ENCODE results near the gene GTPBP2. TPM values are rescaled to one million over a fixed set of nuclear protein-coding genes. Genes with fewer than 3 reads are reported as not detected.
"Not testable (repeated sequence)": the region's sequence is repeated elsewhere in the genome, so short reads cannot be mapped to it uniquely, and the experiment has no call there.

GTPBP2 gene
- total RNA-seq, 1 experiment from 2014 or later, result 144 TPM

- DNase-seq (ENCODE audit: extremely low read depth, low read depth), result not testable (repeated sequence)
Measured at GRCh38 chr6:43662948-43663347, 33.9 kb upstream of the GTPBP2 start.

DNA sequence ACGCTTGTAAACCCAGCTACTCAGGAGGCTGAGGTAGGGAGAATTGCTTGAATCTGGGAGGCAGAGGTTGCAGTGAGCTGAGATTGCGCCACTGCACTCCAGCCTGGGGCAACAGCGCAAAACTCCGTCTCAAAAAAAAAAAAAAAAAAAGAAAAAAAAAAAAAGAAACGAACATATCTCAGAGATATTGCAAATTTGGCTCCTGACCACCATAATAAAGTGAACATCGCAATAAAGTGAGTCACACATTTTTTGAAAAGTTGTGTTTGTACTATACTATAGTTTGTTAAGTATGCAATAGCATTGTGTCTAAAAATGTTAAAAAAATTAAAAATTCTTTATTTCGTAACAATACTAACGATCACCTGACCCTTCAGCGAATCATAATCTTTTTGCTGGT lies 29.1 kb upstream of the GTPBP2 start:
- DNase-seq (ENCODE audit: extremely low read depth, low read depth), result no peak

DNA sequence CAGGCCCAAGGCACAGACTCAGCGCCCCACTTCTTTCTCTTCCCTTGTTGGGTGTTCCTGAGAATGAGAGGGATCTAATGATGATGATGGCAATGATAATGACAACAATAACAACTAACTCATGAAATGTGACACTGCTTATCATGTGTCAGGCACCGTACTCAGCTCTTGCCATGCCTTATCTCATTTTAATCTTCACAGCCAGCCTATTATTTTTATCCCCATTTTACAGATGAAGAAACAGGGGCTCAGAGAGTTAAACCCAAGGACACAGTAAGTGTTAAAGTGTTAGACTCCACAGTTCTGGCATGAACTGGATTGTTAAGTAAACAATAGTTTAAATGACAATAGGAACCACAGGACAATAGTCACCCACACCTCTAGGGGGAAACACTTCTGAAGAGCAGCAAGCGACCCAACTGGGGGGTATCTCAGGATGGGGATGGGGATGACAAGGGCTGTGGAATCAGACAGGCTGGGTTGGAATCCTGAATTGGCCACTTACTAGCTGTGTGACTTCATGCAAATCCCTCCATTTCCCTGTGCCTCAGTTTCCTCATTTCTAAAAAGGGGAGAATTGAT lies 28.2 kb upstream of the GTPBP2 start:
- DNase-seq (ENCODE audit: extremely low read depth, low read depth), result no peak

DNA sequence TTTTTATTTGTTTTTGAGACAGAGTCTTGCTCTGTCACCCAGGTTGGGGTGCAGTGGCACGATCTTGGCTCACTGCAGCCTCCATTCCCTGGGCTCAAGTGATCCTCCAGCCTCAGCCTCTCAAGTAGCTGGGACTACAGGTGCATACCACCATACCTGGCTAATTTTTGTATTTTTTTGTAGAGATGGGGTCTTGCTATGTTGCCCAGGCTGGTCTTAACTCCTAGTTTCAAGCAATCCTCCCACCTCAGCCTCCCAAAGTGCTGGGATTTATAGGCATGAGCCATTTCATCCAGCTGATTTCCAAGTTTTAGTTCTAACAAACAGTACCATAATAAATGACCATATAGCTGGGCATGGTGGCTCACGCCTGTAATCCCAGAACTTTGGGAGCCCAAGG lies 23.8 kb upstream of the GTPBP2 start:
- not testable (repeated sequence) for DNase-seq (ENCODE audit: extremely low read depth, low read depth)

GRCh38 chr6:43648248-43648647 lies 19.2 kb upstream of the GTPBP2 start:
- no peak for DNase-seq (ENCODE audit: extremely low read depth, low read depth)

DNA sequence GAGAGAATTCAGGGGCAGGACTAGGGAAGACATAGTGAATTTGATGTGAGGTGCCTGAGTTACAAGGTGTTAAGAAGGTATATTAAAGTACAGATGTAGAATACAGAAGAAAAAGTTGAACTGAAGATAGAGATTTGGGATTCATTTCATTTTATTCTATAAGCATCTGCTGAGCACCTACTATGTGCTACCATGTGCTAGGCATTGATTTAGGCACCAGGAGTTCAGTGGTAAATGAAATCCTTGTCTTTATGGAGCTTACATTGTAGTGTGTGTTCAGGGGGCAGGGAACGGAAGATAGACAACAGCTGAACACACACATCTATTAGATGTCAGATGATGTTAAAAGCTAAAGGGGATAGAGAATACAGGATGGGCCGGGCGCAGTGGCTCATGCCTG lies 18.5 kb upstream of the GTPBP2 start:
- DNase-seq (ENCODE audit: extremely low read depth, low read depth), result no peak

DNA sequence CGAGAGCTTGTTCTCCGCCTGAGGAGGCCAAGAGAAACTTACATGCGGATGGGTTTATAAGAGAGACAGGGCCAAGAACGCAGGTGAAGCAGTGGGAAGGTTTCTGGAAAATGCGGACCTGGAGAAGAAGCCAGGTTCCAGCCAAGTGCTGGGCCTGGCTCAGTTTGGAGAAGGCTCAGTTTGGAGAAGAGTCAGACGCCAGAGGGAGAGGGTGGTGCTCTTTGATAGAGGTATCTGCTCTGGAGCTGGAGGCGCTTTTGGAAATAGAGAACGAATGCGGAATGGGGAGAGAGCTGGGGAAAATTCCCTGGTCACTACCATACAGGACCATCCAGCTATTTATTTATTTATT lies 16.5 kb upstream of the GTPBP2 start:
- DNase-seq (ENCODE audit: extremely low read depth, low read depth), result no peak

- DNase-seq (ENCODE audit: extremely low read depth, low read depth), result no peak
Measured at GRCh38 chr6:43644940-43645612, 16.0 kb upstream of the GTPBP2 start, which contains the start of gene RSPH9. Gene RSPH9 (plus strand): TSS chr6:43645036. CDS start chr6:43645099, 63 bp downstream.

GRCh38 chr6:43639984-43640800 lies 11.1 kb upstream of the GTPBP2 start:
- DNase-seq (ENCODE audit: extremely low read depth, low read depth), result no peak

DNA sequence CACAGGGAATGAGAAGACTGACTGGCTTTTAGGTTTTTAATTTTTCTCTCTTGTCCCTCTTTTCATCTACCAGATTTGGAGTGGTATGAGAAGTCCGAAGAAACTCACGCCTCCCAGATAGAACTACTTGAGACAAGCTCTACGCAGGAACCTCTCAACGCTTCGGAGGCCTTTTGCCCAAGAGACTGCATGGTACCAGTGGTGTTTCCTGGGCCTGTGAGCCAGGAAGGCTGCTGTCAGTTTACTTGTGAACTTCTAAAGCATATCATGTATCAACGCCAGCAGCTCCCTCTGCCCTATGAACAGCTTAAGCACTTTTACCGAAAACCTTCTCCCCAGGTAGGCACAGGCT lies 7.2 kb upstream of the GTPBP2 start:
- DNase-seq (ENCODE audit: extremely low read depth, low read depth), result no peak

- DNase-seq (ENCODE audit: extremely low read depth, low read depth), result peak; percentile 53
Measured at GRCh38 chr6:43635387-43636307, 6.6 kb upstream of the GTPBP2 start, which contains the start of gene MAD2L1BP. Gene MAD2L1BP (plus strand): TSS chr6:43635840. CDS start chr6:43635876, 36 bp downstream.

DNA sequence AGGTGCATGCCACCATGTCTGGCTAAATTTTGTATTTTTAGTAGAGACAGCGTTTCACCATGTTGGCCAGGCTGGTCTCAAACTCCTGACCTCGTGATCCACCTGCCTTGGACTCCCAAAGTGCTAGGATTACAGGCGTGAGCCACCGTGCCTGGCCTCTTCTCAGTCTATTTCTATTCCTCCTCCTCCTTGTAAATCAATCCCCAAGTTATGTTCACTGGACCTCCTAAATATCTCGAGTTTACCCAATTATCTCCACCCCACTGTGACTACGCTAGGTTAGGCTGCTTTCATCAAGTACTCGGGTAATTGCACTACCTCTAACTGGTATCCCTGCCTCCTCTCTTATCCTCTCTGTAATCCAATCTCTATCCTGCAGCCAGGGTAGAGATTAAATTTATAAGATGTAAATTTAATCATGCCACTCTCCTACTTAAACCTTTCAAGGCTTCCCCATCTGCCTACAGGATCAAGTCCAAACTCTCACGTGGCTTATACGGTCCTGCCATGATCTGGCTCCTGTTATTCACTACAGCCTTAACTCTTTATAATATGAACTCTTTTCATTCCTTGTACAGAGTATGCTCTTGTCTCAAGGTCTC lies 5.7 kb upstream of the GTPBP2 start:
- no peak for DNase-seq (ENCODE audit: extremely low read depth, low read depth)

- not testable (repeated sequence) for DNase-seq (ENCODE audit: extremely low read depth, low read depth)
Measured at GRCh38 chr6:43633002-43633401, 3.9 kb upstream of the GTPBP2 start.

DNA sequence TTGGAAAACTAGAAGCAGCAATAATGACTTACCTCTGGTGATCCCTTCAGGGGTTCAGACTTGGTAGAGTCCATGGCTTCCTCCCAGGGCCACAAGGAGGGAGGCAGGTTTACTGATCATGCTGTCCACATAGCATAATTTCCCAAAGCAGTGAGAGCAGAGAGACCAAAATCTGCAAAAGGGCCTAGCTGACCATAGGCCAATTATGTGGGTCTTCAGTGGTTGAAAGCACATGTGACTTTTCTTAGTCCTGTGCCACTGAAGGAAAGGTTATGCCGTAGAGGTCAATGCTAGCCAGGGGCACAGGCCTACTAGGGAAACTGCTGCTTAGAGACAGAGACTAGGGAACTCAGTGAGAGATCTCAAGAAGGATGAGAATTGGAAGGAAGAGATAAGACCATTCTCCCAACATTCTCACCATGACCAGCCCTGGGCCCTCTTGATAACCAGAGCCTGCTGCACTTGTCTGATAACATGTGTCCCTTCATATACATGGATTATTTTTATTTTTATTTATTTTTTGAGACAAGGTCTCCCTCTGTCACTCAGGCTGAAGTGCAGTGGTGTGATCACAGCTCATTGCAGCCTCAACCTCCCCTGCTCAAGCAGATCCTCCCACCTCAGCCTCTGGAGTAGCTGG lies 2.0 kb upstream of the GTPBP2 start:
- no peak for DNase-seq (ENCODE audit: extremely low read depth, low read depth)

DNA sequence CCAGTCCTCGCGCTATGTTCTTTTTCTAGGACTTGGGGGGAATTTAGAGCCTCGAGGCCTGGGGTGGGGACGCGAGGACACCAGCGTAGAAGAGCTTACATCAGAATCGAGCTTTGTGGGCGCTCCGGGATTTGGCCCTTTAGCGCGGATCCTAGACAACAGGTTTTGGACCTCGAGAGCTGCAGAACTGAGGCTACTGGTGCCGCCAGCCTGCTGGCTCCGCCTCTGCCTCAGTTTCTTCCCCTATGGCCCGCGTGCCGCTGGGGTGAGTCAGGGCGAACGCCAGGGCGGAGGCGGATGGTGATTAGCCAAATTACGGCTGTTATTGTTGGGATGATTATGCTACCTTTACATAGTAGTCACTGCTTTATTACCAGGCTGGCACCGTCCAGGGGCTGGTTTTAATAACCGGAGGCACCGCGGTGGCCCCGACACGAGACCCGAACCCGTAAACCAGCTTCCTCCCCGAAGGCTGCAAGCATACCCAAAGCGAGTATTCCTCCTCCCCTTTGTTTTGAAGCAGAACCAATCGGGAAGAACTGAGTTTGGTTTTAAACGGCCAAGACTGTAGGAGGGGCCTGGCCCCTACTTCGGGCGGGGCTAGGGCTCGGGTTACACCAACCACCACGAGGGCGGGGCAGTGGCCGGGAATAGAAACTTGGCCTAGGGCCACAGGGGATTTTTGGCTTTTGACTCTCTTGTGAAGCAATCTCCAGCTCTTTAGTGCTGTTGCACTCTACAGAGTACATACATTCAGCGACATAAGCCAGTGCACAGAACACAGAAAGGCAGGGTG lies 639 bp upstream of the GTPBP2 start:
- DNase-seq (ENCODE audit: extremely low read depth, low read depth), result peak; percentile 95

GRCh38 chr6:43628393-43629103 lies 516 bp downstream of the GTPBP2 start:
- no peak for DNase-seq (ENCODE audit: extremely low read depth, low read depth)

- peak; percentile 95 for DNase-seq (ENCODE audit: extremely low read depth, low read depth)
Measured at GRCh38 chr6:43627008-43627825, 1.8 kb downstream of the GTPBP2 start.
